MM.1S (cell line): Measurements from ENCODE around the gene DSCAM.

Experiments used
- DNase-seq: peaks from one replicate; pipeline ENCODE4 v3.0.0-alpha.2; 2015
- H2AFZ ChIP-seq: fragments of 300-600 bp; sonication (generic); 2 replicates; pipeline ENCODE4 v1.6.0; 2016; ENCODE audit warnings: antibody characterized with exemption, low read length
- H3F3A ChIP-seq: fragments of 300-600 bp; sonication (generic); 2 replicates; pipeline ENCODE4 v1.6.1; 2016; ENCODE audit warnings: mild to moderate bottlenecking, antibody characterized with exemption, low read length, moderate library complexity, mixed read lengths; ENCODE audit not compliant: insufficient read depth
- H3K27ac ChIP-seq: fragments of 300-600 bp; sonication (generic); 2 replicates; pipeline ENCODE4 v1.5.1; 2016; ENCODE audit warnings: mild to moderate bottlenecking, low read length
- H3K27me3 ChIP-seq: fragments of 300-600 bp; sonication (generic); replicated peaks from 2 replicates; pipeline ENCODE4 v1.6.0; 2016; ENCODE audit warnings: low read length; ENCODE audit not compliant: insufficient read depth
- H3K36me3 ChIP-seq: fragments of 300-600 bp; sonication (generic); replicated peaks from 2 replicates; pipeline ENCODE4 v1.6.1; 2016; ENCODE audit warnings: mild to moderate bottlenecking, low read length, mixed read lengths; ENCODE audit not compliant: insufficient read depth
- H3K4me1 ChIP-seq: fragments of 300-600 bp; sonication (generic); 2 replicates; pipeline ENCODE4 v1.6.1; 2016; ENCODE audit warnings: low read length, mixed read lengths
- H3K4me2 ChIP-seq: fragments of 300-600 bp; sonication (generic); 2 replicates; pipeline ENCODE4 v1.6.0; 2016; ENCODE audit warnings: low read depth, low read length
- H3K4me3 ChIP-seq: fragments of 300-600 bp; sonication (generic); 2 replicates; pipeline ENCODE4 v1.5.1; 2016; ENCODE audit warnings: low read length, mixed read lengths
- H3K79me2 ChIP-seq: fragments of 300-600 bp; sonication (generic); 2 replicates; pipeline ENCODE4 v1.6.1; 2016; ENCODE audit warnings: mixed run types, low read length, mixed read lengths
- H3K9ac ChIP-seq: fragments of 300-600 bp; sonication (generic); 2 replicates; pipeline ENCODE4 v1.6.1; 2016; ENCODE audit warnings: low read length, mixed read lengths
- H3K9me2 ChIP-seq: fragments of 300-600 bp; sonication (generic); replicated peaks from 2 replicates; pipeline ENCODE4 v1.6.1; 2016; ENCODE audit warnings: mild to moderate bottlenecking, low read length, mixed read lengths; ENCODE audit not compliant: insufficient read depth
- H3K9me3 ChIP-seq: fragments of 300-600 bp; sonication (generic); replicated peaks from 2 replicates; pipeline ENCODE4 v1.6.1; 2016; ENCODE audit warnings: mild to moderate bottlenecking, low read length, mixed read lengths; ENCODE audit not compliant: insufficient read depth
- H4K20me1 ChIP-seq: fragments of 300-600 bp; sonication (generic); 2 replicates; pipeline ENCODE4 v1.6.1; 2016; ENCODE audit warnings: mild to moderate bottlenecking, low read length, moderate library complexity, mixed read lengths; ENCODE audit not compliant: insufficient read depth
- EZH2 ChIP-seq: fragments of 300-600 bp; sonication (generic); optimal IDR thresholded peaks from 2 replicates; pipeline ENCODE3; 2017; ENCODE audit warnings: low read depth, mild to moderate bottlenecking, antibody characterized with exemption, low read length, mixed read lengths
- EZH2phosphoT487 ChIP-seq: fragments of 300-600 bp; sonication (generic); IDR thresholded peaks from 2 replicates; pipeline ENCODE4 v1.6.1; 2018; ENCODE audit warnings: antibody characterized with exemption, low read length
- TF ChIP-seq, protein P1 (sequence below): fragments of 300-600 bp; sonication (generic); IDR thresholded peaks from 2 replicates; pipeline ENCODE4 v1.5.1; 2016; ENCODE audit warnings: antibody characterized with exemption, low read length, mixed read lengths

DSCAM gene

DNA sequence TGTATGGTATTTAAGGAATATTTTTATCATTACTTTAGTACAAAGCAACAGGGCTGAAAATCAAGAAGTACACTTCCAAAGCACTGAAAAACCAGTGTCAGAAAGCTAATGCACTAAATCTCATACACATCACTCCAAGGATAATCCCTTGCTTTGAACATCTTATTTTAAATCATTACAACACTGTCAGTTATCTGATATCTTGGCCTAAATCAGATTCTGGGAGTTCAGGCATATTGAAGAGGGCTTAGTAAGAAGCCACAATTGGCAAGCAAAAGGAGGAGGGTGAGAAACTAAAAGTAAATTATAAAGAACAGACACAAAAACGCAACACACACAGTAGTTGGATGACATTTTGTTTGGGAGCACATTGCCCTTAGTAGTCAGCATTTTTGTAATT lies 531.3 kb downstream of the DSCAM start:
- Histone ChIP-seq H3K79me2 (no peaks in the 10 kb centered on the region), H3K36me3 (no peaks in the 10 kb centered on the region), H3K9me2 (no peaks in the 10 kb centered on the region), H3K4me1 (no peaks in the 10 kb centered on the region), H3K27ac (no peak overlapping the region), H3K4me3 (no peak overlapping the region), H3K9ac (no peak overlapping the region), H3F3A (no peaks in the 10 kb centered on the region), H2AFZ (no peak overlapping the region), H3K27me3 (no peaks in the 10 kb centered on the region), H4K20me1 (no peaks in the 10 kb centered on the region), H3K4me2 (no peak overlapping the region), H3K9me3 (no peaks in the 10 kb centered on the region)
- TF ChIP-seq, protein P1, sequence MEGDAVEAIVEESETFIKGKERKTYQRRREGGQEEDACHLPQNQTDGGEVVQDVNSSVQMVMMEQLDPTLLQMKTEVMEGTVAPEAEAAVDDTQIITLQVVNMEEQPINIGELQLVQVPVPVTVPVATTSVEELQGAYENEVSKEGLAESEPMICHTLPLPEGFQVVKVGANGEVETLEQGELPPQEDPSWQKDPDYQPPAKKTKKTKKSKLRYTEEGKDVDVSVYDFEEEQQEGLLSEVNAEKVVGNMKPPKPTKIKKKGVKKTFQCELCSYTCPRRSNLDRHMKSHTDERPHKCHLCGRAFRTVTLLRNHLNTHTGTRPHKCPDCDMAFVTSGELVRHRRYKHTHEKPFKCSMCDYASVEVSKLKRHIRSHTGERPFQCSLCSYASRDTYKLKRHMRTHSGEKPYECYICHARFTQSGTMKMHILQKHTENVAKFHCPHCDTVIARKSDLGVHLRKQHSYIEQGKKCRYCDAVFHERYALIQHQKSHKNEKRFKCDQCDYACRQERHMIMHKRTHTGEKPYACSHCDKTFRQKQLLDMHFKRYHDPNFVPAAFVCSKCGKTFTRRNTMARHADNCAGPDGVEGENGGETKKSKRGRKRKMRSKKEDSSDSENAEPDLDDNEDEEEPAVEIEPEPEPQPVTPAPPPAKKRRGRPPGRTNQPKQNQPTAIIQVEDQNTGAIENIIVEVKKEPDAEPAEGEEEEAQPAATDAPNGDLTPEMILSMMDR = no peak
- TF ChIP-seq EZH2phosphoT487 (no peak), EZH2 (no peak)
- DNase-seq = no peak

DNA sequence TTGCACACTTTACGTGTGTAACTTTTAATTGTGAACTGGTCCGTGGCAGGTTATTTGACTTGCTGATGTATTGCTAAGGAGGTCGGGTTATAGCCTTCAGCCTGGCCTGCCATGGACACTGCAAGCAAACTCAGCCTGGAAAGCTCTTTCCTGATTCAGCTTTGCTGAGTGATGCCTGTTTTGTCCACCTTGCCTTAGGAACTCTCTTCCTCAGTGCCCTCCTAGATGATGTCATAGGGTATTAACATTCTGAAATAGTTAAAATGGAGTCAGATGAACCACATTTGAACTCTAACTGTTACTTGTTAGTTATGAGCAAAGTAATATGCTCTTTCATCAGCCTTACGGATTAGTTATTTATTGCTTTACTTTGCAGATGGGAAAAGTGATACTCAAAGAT lies 533.7 kb downstream of the DSCAM start:
- Histone ChIP-seq H3K9ac (no peak overlapping the region), H3K4me2 (no peak overlapping the region), H2AFZ (no peak overlapping the region), H3K36me3 (no peaks in the 10 kb centered on the region), H3K79me2 (no peaks in the 10 kb centered on the region), H3K9me2 (no peaks in the 10 kb centered on the region), H3K27ac (no peak overlapping the region), H3K4me1 (no peaks in the 10 kb centered on the region), H3K9me3 (no peaks in the 10 kb centered on the region), H3F3A (no peaks in the 10 kb centered on the region), H3K27me3 (no peaks in the 10 kb centered on the region), H4K20me1 (no peaks in the 10 kb centered on the region), H3K4me3 (no peak overlapping the region)
- no peak for DNase-seq
- TF ChIP-seq EZH2 = no peak
- TF ChIP-seq, protein P1 = no peak
- no peak for TF ChIP-seq EZH2phosphoT487

DNA sequence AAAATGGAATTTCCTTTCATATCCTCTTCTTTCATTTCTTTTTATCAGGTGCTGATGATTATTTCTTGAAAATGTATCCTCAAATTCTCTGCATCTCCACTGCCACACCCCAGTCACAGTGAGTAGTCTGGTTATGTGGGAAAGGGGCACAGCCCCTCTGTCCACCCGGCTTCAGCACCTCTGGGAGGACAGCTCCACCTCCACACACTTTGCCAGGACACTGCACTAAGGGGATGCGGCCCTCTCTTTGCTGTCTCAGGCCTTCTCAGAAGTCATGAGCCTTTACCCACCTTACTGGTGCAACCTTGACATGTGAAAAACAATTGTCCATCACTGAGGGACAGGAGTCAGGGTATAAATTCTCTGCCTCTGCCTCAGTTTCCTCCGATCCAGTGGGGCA lies 546.7 kb downstream of the DSCAM start:
- no peaks in the 10 kb centered on the region for H4K20me1 ChIP-seq
- no peaks in the 10 kb centered on the region for H3K27me3 ChIP-seq
- no peak for DNase-seq
- no peak overlapping the region for H3K4me2 ChIP-seq
- no peak overlapping the region for H2AFZ ChIP-seq
- no peaks in the 10 kb centered on the region for H3K4me1 ChIP-seq
- TF ChIP-seq, protein P1 = no peak
- TF ChIP-seq EZH2phosphoT487 (no peak), EZH2 (no peak)
- H3K36me3 ChIP-seq = no peaks in the 10 kb centered on the region
- no peaks in the 10 kb centered on the region for H3F3A ChIP-seq
- no peak overlapping the region for H3K27ac ChIP-seq
- no peak overlapping the region for H3K9ac ChIP-seq
- H3K9me2 ChIP-seq = no peaks in the 10 kb centered on the region
- no peak overlapping the region for H3K4me3 ChIP-seq
- no peaks in the 10 kb centered on the region for H3K79me2 ChIP-seq
- no peaks in the 10 kb centered on the region for H3K9me3 ChIP-seq
